Right lobe of liver (tissue), 4 donors: Measurements from ENCODE around the gene DCTD.

Experiments used
- CTCF ChIP-seq, 4 donors: fragments of 200-600 bp in 3 of 4; fragments of 450-650 bp in 1 of 4; IDR thresholded peaks; one replicate each; pipeline versions ENCODE4 v1.5.1 to v1.8.0; 2016 to 2022; ENCODE audit warnings: antibody characterized with exemption in 4 of 4, mild to moderate bottlenecking in 2 of 4
- POLR2A ChIP-seq: fragments of 450-650 bp; IDR thresholded peaks from one replicate; pipeline ENCODE4 v1.6.1; 2017; ENCODE audit warnings: antibody characterized with exemption, mild to moderate bottlenecking
- donor health status: DM: no; HTN: no; CAD: no.
- donor health status: DM: no; HTN: no; CAD: no.
- donor health status: DM: no; HTN: yes; CAD: no.

DNA sequence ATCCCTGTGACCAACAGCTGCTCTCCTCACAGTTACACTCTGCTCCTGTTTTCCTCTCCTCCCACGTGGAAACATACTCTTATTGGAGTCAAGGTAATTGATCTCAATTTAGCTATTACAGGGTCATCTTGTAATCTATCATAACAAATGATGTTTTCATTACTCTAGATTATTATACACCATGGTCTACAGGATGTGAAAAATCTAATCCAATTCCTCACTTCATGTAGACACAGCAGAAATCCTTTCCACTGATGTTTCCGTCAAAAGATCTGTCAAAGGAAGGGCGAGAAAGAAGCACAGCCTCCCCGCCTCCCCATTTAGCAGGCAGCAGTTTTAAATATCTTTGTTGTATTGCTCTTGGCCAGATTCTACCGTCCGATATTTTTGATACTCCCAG, 13.7 kb upstream of the DCTD start:
- TF ChIP-seq CTCF (IDR thresholded peaks at IDR 0.05) (no peak), POLR2A (no peak)
